ENCODE results near the gene SMYD1. TPM values are rescaled to one million over a fixed set of nuclear protein-coding genes. Genes with fewer than 3 reads are reported as not detected.

SMYD1 gene
- total RNA-seq, 6 experiments from 2014 or later, result not detected

GRCh38 chr2:88092773-88093172 is 25.1 kb downstream of the SMYD1 start:
- Mint-ChIP-seq H3K36me3 (ENCODE audit: low read depth) (no peaks in the 10 kb centered on the region), H3K4me1 (ENCODE audit: low read depth) (no peaks in the 10 kb centered on the region), H3K9me3 (no peaks in the 10 kb centered on the region), H3K4me3 (no peak overlapping the region), H3K27me3 (ENCODE audit: insufficient read depth) (peaks cover 18% of the 10 kb centered on the region), H3K27ac (no peak overlapping the region)
- DNase-seq, result no peak
- TF ChIP-seq CTCF (IDR thresholded peaks at IDR 0.05), result no peak

GRCh38 chr2:88095022-88095421 is 27.4 kb downstream of the SMYD1 start:
- H3K9me3 Mint-ChIP-seq, result no peaks in the 10 kb centered on the region
- no peak for DNase-seq
- H3K27me3 Mint-ChIP-seq (ENCODE audit: insufficient read depth), result peaks cover 15% of the 10 kb centered on the region
- no peaks in the 10 kb centered on the region for H3K36me3 Mint-ChIP-seq (ENCODE audit: low read depth)
- no peaks in the 10 kb centered on the region for H3K4me1 Mint-ChIP-seq (ENCODE audit: low read depth)
- no peak overlapping the region for H3K27ac Mint-ChIP-seq
- TF ChIP-seq CTCF (IDR thresholded peaks at IDR 0.05), result no peak
- H3K4me3 Mint-ChIP-seq, result no peak overlapping the region

GRCh38 chr2:88096708-88097107 is 29.1 kb downstream of the SMYD1 start:
- Mint-ChIP-seq H3K9me3 (no peaks in the 10 kb centered on the region), H3K4me1 (ENCODE audit: low read depth) (no peaks in the 10 kb centered on the region), H3K27ac (no peak overlapping the region), H3K4me3 (no peak overlapping the region), H3K36me3 (ENCODE audit: low read depth) (no peaks in the 10 kb centered on the region), H3K27me3 (ENCODE audit: insufficient read depth) (peaks cover 10% of the 10 kb centered on the region)
- no peak for TF ChIP-seq CTCF (IDR thresholded peaks at IDR 0.05)
- no peak for DNase-seq

- no peaks in the 10 kb centered on the region for H3K9me3 Mint-ChIP-seq
- H3K4me1 Mint-ChIP-seq (ENCODE audit: low read depth), result no peaks in the 10 kb centered on the region
- DNase-seq, result no peak
- TF ChIP-seq CTCF (IDR thresholded peaks at IDR 0.05), result no peak
- H3K36me3 Mint-ChIP-seq (ENCODE audit: low read depth), result no peaks in the 10 kb centered on the region
- H3K27ac Mint-ChIP-seq, result no peak overlapping the region
- peaks cover 5% of the 10 kb centered on the region for H3K27me3 Mint-ChIP-seq (ENCODE audit: insufficient read depth)
- no peak overlapping the region for H3K4me3 Mint-ChIP-seq
These were observed 29.6 kb downstream of the SMYD1 start for GRCh38 chr2:88097192-88097591.

- peaks cover 7% of the 10 kb centered on the region for H3K27me3 Mint-ChIP-seq (ENCODE audit: insufficient read depth)
- no peak overlapping the region for H3K27ac Mint-ChIP-seq
These were observed 30.4 kb downstream of the SMYD1 start for GRCh38 chr2:88097891-88098557.

More at GRCh38 chr2:88097891-88098557, 30.4 kb downstream of the SMYD1 start:
- no peaks in the 10 kb centered on the region for H3K4me1 Mint-ChIP-seq (ENCODE audit: low read depth)
- DNase-seq, result no peak
- no peaks in the 10 kb centered on the region for H3K9me3 Mint-ChIP-seq
- no peak for TF ChIP-seq CTCF (IDR thresholded peaks at IDR 0.05)
- no peak overlapping the region for H3K4me3 Mint-ChIP-seq
- H3K36me3 Mint-ChIP-seq (ENCODE audit: low read depth), result no peaks in the 10 kb centered on the region

Data from HFFc6 (cell line).